Panc1 (cell line): ENCODE data around the gene NT5C1A.

Source experiments
- REST ChIP-seq, 2 experiments: IDR thresholded peaks; 2 replicates each; pipeline ENCODE4 v1.6.1; 2011 to 2012; ENCODE audit warnings: low read depth in 2 of 2, control low read depth in 1 of 2, low read length in 1 of 2, mild to moderate bottlenecking in 1 of 2, moderate library complexity in 1 of 2; ENCODE audit not compliant: insufficient read depth in 1 of 2
- TF ChIP-seq, protein P1 (sequence below): fragments of 450-650 bp; IDR thresholded peaks from 2 replicates; pipeline ENCODE4 v1.5.1; 2017; ENCODE audit warnings: mild to moderate bottlenecking

- TF ChIP-seq REST (IDR thresholded peaks at IDR 0.05; ENCODE audit: insufficient read depth in 1 of 2, low read depth in 2 of 2, low read length in 1 of 2): no peak
- TF ChIP-seq, protein P1, sequence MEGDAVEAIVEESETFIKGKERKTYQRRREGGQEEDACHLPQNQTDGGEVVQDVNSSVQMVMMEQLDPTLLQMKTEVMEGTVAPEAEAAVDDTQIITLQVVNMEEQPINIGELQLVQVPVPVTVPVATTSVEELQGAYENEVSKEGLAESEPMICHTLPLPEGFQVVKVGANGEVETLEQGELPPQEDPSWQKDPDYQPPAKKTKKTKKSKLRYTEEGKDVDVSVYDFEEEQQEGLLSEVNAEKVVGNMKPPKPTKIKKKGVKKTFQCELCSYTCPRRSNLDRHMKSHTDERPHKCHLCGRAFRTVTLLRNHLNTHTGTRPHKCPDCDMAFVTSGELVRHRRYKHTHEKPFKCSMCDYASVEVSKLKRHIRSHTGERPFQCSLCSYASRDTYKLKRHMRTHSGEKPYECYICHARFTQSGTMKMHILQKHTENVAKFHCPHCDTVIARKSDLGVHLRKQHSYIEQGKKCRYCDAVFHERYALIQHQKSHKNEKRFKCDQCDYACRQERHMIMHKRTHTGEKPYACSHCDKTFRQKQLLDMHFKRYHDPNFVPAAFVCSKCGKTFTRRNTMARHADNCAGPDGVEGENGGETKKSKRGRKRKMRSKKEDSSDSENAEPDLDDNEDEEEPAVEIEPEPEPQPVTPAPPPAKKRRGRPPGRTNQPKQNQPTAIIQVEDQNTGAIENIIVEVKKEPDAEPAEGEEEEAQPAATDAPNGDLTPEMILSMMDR: no peak
Measured at GRCh38 chr1:39647247-39647646, 24.7 kb downstream of the NT5C1A start.
